Peyer's patch (tissue), 4 donors: ENCODE results near the gene MAPK14. TPM values are rescaled to one million over a fixed set of nuclear protein-coding genes. Genes with fewer than 3 reads are reported as not detected.

Experiments
- DNase-seq, 3 donors: peaks; one replicate each; pipeline ENCODE4 v3.0.0-alpha.2; 2017 to 2019
- H3K27ac ChIP-seq, 4 donors: fragments of 200-600 bp; sonication (generic); one replicate each; pipeline ENCODE4 v1.5.1; 2016 to 2019
- H3K27me3 ChIP-seq, 2 donors: fragments of 200-600 bp; sonication (generic); one replicate each; pipeline ENCODE4 v1.5.1; 2019
- H3K36me3 ChIP-seq, 3 donors: fragments of 200-600 bp; sonication (generic); one replicate each; pipeline ENCODE4 v1.5.1; 2016 to 2019
- H3K4me1 ChIP-seq, 4 donors: fragments of 200-600 bp; sonication (generic); one replicate each; pipeline ENCODE4 v1.5.1; 2016 to 2019
- H3K4me3 ChIP-seq, 4 donors: fragments of 200-600 bp; sonication (generic); 1 replicate in 3 of 4; 2 replicates in 1 of 4; pipeline ENCODE4 v1.5.1; 2016 to 2019; ENCODE audit warnings: mild to moderate bottlenecking in 1 of 4
- H3K9me3 ChIP-seq, 4 donors: fragments of 200-600 bp; sonication (generic); one replicate each; pipeline ENCODE4 v1.5.1; 2016 to 2019; ENCODE audit warnings: mild to moderate bottlenecking in 1 of 4
- POLR2A ChIP-seq, 2 donors: fragments of 450-650 bp; IDR thresholded peaks; one replicate each; pipeline ENCODE4 v1.5.1; 2017; ENCODE audit warnings: antibody characterized with exemption in 2 of 2, mild to moderate bottlenecking in 2 of 2, moderate library complexity in 2 of 2
- total RNA-seq, 4 donors: library from RNA; depleted of rRNA; stranded (reverse); fragments of >200 nt; gene quantifications; one replicate each; pipeline ENCODE4 v1.1.0, GENCODE V29; 2016
- TF ChIP-seq, protein P1 (sequence below), 6 experiments: fragments of 450-650 bp in 4 of 6; fragments of 200-600 bp in 2 of 6; sonication (generic) in 1 of 6; IDR thresholded peaks; one replicate each; pipeline ENCODE4 v1.5.1; 2017 to 2019; ENCODE audit warnings: antibody characterized with exemption in 6 of 6, mild to moderate bottlenecking in 3 of 6, moderate library complexity in 1 of 6

Gene MAPK14
- total RNA-seq, 4 donors from 2014 or later, result 64.4 to 109 (median 97.4) TPM

DNA sequence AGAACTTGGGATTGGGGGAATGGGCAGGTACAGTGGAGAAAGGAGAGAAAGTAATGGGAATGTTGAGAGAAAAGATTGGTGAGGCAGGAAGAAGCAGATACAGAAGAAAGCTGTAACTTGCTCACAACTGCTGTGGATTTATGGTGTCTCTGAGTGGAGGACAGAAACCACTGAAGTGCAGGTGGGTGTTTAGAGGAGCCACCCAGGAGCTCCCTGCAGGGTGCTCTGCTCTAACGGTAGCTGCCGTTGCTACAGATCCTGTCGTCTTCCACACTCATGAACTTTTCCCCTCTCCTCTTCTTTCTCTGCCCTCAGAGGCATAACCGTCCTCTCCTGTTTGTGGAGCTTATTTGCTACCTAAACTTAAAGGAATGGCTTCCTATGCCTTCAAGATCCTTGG, 75.2 kb downstream of the MAPK14 start:
- no peaks in the 10 kb centered on the region for H3K9me3 ChIP-seq
- H3K27me3 ChIP-seq, result no peaks in the 10 kb centered on the region
- H3K36me3 ChIP-seq, result peaks cover 0 to 51% (median 0%) of the 10 kb centered on the region in 3 donors
- TF ChIP-seq, protein P1, sequence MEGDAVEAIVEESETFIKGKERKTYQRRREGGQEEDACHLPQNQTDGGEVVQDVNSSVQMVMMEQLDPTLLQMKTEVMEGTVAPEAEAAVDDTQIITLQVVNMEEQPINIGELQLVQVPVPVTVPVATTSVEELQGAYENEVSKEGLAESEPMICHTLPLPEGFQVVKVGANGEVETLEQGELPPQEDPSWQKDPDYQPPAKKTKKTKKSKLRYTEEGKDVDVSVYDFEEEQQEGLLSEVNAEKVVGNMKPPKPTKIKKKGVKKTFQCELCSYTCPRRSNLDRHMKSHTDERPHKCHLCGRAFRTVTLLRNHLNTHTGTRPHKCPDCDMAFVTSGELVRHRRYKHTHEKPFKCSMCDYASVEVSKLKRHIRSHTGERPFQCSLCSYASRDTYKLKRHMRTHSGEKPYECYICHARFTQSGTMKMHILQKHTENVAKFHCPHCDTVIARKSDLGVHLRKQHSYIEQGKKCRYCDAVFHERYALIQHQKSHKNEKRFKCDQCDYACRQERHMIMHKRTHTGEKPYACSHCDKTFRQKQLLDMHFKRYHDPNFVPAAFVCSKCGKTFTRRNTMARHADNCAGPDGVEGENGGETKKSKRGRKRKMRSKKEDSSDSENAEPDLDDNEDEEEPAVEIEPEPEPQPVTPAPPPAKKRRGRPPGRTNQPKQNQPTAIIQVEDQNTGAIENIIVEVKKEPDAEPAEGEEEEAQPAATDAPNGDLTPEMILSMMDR (IDR thresholded peaks at IDR 0.05), result no peak
- TF ChIP-seq POLR2A (IDR thresholded peaks at IDR 0.05), result no peak
- no peak overlapping the region for H3K4me3 ChIP-seq
- H3K27ac ChIP-seq, result no peak overlapping the region
- no peaks in the 10 kb centered on the region for H3K4me1 ChIP-seq
- DNase-seq, result no peak

DNA sequence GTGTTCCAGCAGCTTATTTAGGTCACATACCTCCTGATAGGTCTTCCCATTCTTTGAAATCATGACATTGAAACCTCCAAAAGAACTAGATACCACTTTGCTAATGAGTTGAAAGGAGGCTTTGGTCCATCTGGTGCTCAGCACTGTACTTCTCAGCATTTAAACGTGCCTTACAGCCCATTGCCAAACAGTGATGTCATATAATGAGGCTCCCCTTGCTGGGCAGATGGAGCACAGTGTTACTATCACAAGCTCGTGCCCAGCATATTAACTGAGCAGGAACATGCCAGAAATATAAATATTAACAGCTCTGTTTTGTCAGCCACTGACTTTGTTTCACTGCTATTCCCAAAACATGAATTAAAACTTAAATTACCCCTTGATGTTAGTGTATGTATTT, 77.2 kb downstream of the MAPK14 start:
- Histone ChIP-seq H3K36me3 (peaks cover 0 to 71% (median 0%) of the 10 kb centered on the region in 3 donors), H3K27me3 (no peaks in the 10 kb centered on the region), H3K4me3 (no peak overlapping the region), H3K27ac (no peak overlapping the region), H3K4me1 (peaks cover 0 to 11% (median 2%) of the 10 kb centered on the region in 4 donors), H3K9me3 (no peaks in the 10 kb centered on the region)
- DNase-seq, result no peak
- TF ChIP-seq, protein P1 (IDR thresholded peaks at IDR 0.05), result no peak
- no peak for TF ChIP-seq POLR2A (IDR thresholded peaks at IDR 0.05)

DNA sequence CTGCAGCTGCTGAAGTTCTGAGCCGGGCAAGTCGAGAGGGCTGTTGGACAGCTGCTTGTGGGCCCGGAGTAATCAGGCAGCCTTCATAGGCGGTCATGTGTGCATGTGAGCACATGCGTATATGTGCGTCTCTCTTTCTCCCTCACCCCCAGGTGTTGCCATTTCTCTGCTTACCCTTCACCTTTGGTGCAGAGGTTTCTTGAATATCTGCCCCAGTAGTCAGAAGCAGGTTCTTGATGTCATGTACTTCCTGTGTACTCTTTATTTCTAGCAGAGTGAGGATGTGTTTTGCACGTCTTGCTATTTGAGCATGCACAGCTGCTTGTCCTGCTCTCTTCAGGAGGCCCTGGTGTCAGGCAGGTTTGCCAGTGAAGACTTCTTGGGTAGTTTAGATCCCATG, 81.5 kb downstream of the MAPK14 start:
- TF ChIP-seq, protein P1 (IDR thresholded peaks at IDR 0.05), result no peak
- TF ChIP-seq POLR2A (IDR thresholded peaks at IDR 0.05), result no peak
- H3K4me1 ChIP-seq, result peaks cover 0 to 15% (median 7%) of the 10 kb centered on the region in 4 donors
- H3K36me3 ChIP-seq, result peaks cover 0 to 70% (median 0%) of the 10 kb centered on the region in 3 donors
- H3K9me3 ChIP-seq, result no peaks in the 10 kb centered on the region
- DNase-seq, result peak in 2 of 3 donors; percentile 60 to 75
- no peaks in the 10 kb centered on the region for H3K27me3 ChIP-seq
- peak overlapping the region in 2 of 4 donors; percentile 66 to 73 for H3K27ac ChIP-seq
- no peak overlapping the region for H3K4me3 ChIP-seq

DNA sequence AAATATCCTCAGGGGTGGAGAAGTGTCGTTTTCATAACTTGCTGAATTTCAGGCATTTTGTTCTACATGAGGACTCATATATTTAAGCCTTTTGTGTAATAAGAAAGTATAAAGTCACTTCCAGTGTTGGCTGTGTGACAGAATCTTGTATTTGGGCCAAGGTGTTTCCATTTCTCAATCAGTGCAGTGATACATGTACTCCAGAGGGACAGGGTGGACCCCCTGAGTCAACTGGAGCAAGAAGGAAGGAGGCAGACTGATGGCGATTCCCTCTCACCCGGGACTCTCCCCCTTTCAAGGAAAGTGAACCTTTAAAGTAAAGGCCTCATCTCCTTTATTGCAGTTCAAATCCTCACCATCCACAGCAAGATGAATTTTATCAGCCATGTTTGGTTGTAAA, 82.4 kb downstream of the MAPK14 start:
- Histone ChIP-seq H3K9me3 (no peaks in the 10 kb centered on the region), H3K4me1 (peaks cover 0 to 22% (median 9%) of the 10 kb centered on the region in 4 donors), H3K27me3 (no peaks in the 10 kb centered on the region), H3K36me3 (peaks cover 0 to 60% (median 0%) of the 10 kb centered on the region in 3 donors), H3K4me3 (no peak overlapping the region), H3K27ac (peak overlapping the region in 1 of 4 donors; percentile 73)
- DNase-seq, result peak in 1 of 3 donors; percentile 36
- TF ChIP-seq POLR2A (IDR thresholded peaks at IDR 0.05), result no peak

DNA sequence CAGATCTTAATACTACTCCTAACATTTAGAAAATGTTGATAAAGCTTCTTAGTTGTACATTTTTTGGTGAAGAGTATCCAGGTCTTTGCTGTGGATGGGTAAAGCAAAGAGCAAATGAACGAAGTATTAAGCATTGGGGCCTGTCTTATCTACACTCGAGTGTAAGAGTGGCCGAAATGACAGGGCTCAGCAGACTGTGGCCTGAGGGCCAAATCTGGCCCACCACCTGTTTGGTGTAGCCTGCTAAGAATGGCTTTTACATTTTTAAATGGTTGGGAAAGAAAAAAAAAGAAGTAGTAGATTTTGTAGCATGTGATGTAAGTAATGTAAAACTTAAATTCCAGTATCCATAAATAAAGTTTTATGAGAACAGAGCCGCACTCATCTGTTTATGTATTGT, 83.3 kb downstream of the MAPK14 start:
- Histone ChIP-seq H3K4me1 (peaks cover 0 to 29% (median 9%) of the 10 kb centered on the region in 4 donors), H3K4me3 (no peak overlapping the region), H3K9me3 (no peaks in the 10 kb centered on the region), H3K27ac (no peak overlapping the region), H3K36me3 (peaks cover 0 to 53% (median 0%) of the 10 kb centered on the region in 3 donors), H3K27me3 (no peaks in the 10 kb centered on the region)
- no peak for TF ChIP-seq POLR2A (IDR thresholded peaks at IDR 0.05)
- TF ChIP-seq, protein P1 (IDR thresholded peaks at IDR 0.05), result no peak
- DNase-seq, result no peak

DNA sequence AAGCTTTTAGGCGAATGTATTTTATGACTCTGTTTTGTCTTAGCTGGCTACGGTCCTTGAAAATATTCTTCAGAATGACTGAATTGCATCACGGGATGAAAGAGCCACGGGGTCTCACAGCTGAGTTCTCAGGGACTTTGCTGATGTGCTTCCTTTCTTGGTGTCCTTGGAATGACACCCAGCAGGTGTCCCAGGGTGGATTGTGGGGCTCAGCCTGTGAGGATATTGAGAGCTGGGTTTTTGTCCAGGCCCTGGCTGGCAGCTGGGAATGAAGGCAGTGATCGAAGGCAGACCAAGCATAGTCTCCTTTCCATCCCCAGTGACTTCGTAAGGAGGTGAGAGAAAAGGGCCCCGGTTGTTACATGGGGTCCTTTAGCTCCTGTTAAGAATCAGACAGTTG, 83.9 kb downstream of the MAPK14 start:
- no peaks in the 10 kb centered on the region for H3K9me3 ChIP-seq
- no peak overlapping the region for H3K27ac ChIP-seq
- DNase-seq, result peak in 1 of 3 donors; percentile 27
- peaks cover 0 to 29% (median 9%) of the 10 kb centered on the region in 4 donors for H3K4me1 ChIP-seq
- TF ChIP-seq, protein P1 (IDR thresholded peaks at IDR 0.05), result no peak
- no peak for TF ChIP-seq POLR2A (IDR thresholded peaks at IDR 0.05)
- no peak overlapping the region for H3K4me3 ChIP-seq
- peaks cover 0 to 49% (median 0%) of the 10 kb centered on the region in 3 donors for H3K36me3 ChIP-seq
- H3K27me3 ChIP-seq, result no peaks in the 10 kb centered on the region
